SK-N-SH (cell line): ENCODE data around the gene TXNRD2.

Experiments used
- CTCF ChIP-seq: fragments of 200-600 bp; sonication (generic); IDR thresholded peaks from 2 replicates; pipeline ENCODE4 v1.6.1; 2017; ENCODE audit warnings: antibody characterized with exemption, mild to moderate bottlenecking, moderate library complexity
- GABPA ChIP-seq: IDR thresholded peaks from 2 replicates; pipeline ENCODE4 v1.4.0; 2012; ENCODE audit warnings: low read depth, mild to moderate bottlenecking
- GATA2 ChIP-seq: sonication (generic); formaldehyde crosslinking; IDR thresholded peaks from 2 replicates; pipeline ENCODE4 v1.5.0; 2020; ENCODE audit warnings: mild to moderate bottlenecking, missing genetic modification reagents
- PBX3 ChIP-seq: IDR thresholded peaks from 2 replicates; pipeline ENCODE4; 2012

- no peak for TF ChIP-seq CTCF
- no peak for TF ChIP-seq PBX3
- TF ChIP-seq GATA2 (CRISPR knock-in tag): no peak
- TF ChIP-seq GABPA: no peak
Observed at GRCh38 chr22:19865141-19865829, 76.3 kb downstream of the TXNRD2 start.
